BJ (cell line): ENCODE results near the gene OR52W1. TPM values are rescaled to one million over a fixed set of nuclear protein-coding genes. Genes with fewer than 3 reads are reported as not detected.

ENCODE experiments used
- CTCF ChIA-PET: fragments of 350-600 bp; formaldehyde crosslinking; extraction: SDS; loops from one replicate; lab custom pipeline; 2021; ENCODE audit warnings: antibody characterized with exemption, inconsistent platforms; lab: Yijun Ruan, JAX
- POLR2A ChIA-PET: fragments of 300-600 bp; sonication (Branson Sonifier 250); formaldehyde crosslinking; extraction: SDS; loops from one replicate; lab custom pipeline; 2021; ENCODE audit warnings: antibody characterized with exemption; lab: Charles Lee
- DNase-seq: peaks from one replicate; pipeline ENCODE4 v3.0.0-alpha.2; 2011; ENCODE audit warnings: low read depth
- H3K27me3 ChIP-seq: 2 replicates; pipeline ENCODE4 v1.6.0; 2011; ENCODE audit warnings: low read length; ENCODE audit not compliant: control insufficient read depth, insufficient read depth
- H3K36me3 ChIP-seq: 2 replicates; pipeline ENCODE4 v1.5.1; 2011; ENCODE audit warnings: low read length; ENCODE audit not compliant: control insufficient read depth, insufficient read depth
- H3K4me3 ChIP-seq: 2 replicates; pipeline ENCODE4 v1.5.1; 2011; ENCODE audit warnings: low read depth, mild to moderate bottlenecking, control low read depth, low read length
- polyA plus RNA-seq: library from polyadenylated mRNA; depleted of rRNA; stranded (reverse); fragments of >200 nt; gene quantifications from 2 replicates; pipeline ENCODE4 v1.2.3, GENCODE V29; 2011
- TF ChIP-seq, protein P1 (sequence below): IDR thresholded peaks from 2 replicates; pipeline ENCODE4 v1.5.1; 2011; ENCODE audit warnings: low read depth, mild to moderate bottlenecking, control low read depth, inconsistent platforms, low read length, moderate library complexity; ENCODE audit not compliant: insufficient read depth

OR52W1 gene
- polyA plus RNA-seq, 1 experiment: not detected

DNA sequence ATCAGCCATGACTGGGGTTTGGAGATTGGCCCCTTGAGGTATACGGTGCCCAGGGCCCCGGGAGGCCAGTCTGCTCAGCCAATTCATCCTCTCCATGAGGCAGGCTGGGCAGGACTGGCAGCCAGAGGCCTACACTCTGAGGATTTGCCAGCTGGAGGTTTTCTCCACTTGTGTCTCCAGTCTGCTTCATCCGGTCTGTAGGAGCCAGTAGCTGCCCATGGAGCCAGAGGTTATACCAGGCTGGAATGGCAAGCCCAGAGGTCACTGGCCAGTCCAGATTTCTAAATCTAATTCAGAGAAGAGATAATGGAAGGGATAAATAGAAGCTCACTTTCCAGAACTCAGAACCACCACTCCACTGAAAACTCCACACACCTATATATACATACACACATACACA lies 25.4 kb downstream of the OR52W1 start:
- CTCF ChIA-PET: interaction anchor here (1.5 to 1.8 kb wide), 2 partner anchors 27 to 138 kb away, joined by 3 to 7 read pairs; no protein-coding TSS in a partner anchor
- POLR2A ChIA-PET: no interaction called here
- TF ChIP-seq, protein P1, sequence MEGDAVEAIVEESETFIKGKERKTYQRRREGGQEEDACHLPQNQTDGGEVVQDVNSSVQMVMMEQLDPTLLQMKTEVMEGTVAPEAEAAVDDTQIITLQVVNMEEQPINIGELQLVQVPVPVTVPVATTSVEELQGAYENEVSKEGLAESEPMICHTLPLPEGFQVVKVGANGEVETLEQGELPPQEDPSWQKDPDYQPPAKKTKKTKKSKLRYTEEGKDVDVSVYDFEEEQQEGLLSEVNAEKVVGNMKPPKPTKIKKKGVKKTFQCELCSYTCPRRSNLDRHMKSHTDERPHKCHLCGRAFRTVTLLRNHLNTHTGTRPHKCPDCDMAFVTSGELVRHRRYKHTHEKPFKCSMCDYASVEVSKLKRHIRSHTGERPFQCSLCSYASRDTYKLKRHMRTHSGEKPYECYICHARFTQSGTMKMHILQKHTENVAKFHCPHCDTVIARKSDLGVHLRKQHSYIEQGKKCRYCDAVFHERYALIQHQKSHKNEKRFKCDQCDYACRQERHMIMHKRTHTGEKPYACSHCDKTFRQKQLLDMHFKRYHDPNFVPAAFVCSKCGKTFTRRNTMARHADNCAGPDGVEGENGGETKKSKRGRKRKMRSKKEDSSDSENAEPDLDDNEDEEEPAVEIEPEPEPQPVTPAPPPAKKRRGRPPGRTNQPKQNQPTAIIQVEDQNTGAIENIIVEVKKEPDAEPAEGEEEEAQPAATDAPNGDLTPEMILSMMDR: no peak

DNA sequence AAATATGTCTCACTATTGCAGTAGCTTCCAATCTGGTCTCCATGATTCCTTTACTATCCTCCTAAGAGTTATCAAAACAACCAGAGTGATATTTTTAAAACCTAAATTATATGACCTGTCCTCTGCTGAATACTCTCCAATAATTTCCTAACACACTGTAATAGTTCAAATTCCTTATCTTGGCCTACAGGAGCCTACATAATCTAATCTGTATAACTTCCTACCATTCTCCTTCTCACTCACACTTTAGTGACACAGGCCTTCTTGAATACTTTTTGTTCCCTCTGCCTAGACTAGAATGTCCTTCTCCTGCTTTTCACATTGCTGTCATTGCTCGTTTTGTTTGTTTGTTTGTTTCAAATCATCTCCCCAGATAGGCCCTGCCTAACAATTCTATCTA lies 26.0 kb downstream of the OR52W1 start:
- Histone ChIP-seq H3K36me3 (peaks cover 13% of the 10 kb centered on the region), H3K27me3 (no peaks in the 10 kb centered on the region), H3K4me3 (no peak overlapping the region)
- CTCF ChIA-PET: interaction anchor here (1.5 to 1.8 kb wide), 2 partner anchors 26 to 138 kb away, joined by 3 to 7 read pairs; no protein-coding TSS in a partner anchor
- POLR2A ChIA-PET: no interaction called here
- no peak for DNase-seq
- TF ChIP-seq, protein P1: no peak

More for the DNA sequence above, 25.4 kb downstream of the OR52W1 start:
- DNase-seq: no peak
- no peak overlapping the region for H3K4me3 ChIP-seq
- H3K27me3 ChIP-seq: no peaks in the 10 kb centered on the region
- peaks cover 13% of the 10 kb centered on the region for H3K36me3 ChIP-seq

DNA sequence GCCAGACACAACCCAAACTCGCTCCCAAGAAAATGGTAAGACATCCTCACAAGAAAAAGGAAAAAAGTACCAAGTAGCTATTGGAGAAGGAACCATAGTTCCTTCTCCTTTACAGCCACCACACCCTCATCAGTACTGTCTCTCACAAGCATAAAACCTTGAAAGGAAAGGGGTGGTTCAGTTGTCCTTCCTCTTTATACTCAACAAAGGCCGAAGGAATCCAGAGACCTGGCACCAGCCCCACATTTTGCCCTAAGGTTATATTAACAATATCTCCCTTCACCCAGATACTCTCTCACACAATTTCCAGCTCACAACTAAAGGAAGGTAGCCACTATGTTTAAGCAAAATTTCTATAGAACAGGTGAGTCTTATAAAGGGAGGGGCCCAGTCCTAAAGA lies 26.9 kb downstream of the OR52W1 start:
- CTCF ChIA-PET: interaction anchor here (1.8 kb wide), 1 partner anchor 25 kb away, joined by 7 read pairs; no protein-coding TSS in a partner anchor
- Histone ChIP-seq H3K4me3 (no peak overlapping the region), H3K27me3 (no peaks in the 10 kb centered on the region), H3K36me3 (peaks cover 13% of the 10 kb centered on the region)
- POLR2A ChIA-PET: interaction anchor here (0.6 kb wide), 1 partner anchor 15 kb away, joined by 3 read pairs; no protein-coding TSS in a partner anchor
- TF ChIP-seq, protein P1: no peak
- no peak for DNase-seq

DNA sequence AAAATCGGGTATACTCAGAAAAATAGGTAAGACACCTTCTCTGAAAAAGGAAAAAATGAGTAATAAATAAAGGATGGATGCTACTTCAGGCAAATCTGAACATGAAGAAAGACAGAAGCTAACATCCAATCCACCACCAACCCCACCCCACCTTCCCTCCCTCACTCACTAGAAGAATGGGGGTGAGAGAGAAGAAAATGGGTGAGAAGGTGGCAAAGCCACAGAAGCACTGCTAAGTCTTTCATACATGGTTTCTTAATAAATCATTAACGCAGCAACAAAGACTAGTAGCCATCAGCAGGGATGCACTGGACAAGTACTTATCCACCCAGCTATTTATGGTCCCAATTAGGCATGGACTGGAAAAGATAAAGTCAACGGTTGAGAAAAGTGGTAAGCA lies 29.5 kb downstream of the OR52W1 start:
- TF ChIP-seq, protein P1: no peak
- H3K4me3 ChIP-seq: no peak overlapping the region
- POLR2A ChIA-PET: no interaction called here
- CTCF ChIA-PET: interaction anchor here (1.3 to 2.5 kb wide), 2 partner anchors 23 to 125 kb away, joined by 3 to 7 read pairs; no protein-coding TSS in a partner anchor
- no peaks in the 10 kb centered on the region for H3K27me3 ChIP-seq
- peaks cover 7% of the 10 kb centered on the region for H3K36me3 ChIP-seq
- DNase-seq: no peak

DNA sequence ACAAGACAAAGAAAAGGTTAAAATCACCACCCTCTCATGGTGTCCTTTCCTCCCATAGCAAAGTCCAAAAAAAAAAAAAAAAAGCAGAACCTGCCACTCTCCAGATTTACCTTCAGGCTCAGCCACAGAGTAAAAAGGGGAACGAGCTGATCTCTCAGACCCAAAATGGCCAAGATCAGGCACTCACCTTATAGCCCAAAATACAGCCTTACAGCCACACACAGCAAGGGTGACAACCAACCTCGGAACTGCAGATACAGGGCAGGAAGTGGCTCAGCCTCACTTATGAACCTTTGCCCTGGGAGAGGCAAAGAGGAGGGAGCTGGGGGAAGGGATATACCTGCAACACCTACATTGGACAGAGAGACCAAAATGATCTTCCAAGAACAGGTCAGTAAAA lies 30.9 kb downstream of the OR52W1 start:
- TF ChIP-seq, protein P1: no peak
- ChIA-PET POLR2A (no interaction called here), CTCF (interaction anchor here (2.5 kb wide), 1 partner anchor 123 kb away, joined by 7 read pairs; no protein-coding TSS in a partner anchor)
- Histone ChIP-seq H3K27me3 (no peaks in the 10 kb centered on the region), H3K4me3 (no peak overlapping the region), H3K36me3 (0 out of 2 replicates have a peak, but pooled peaks cover 1% of the 10 kb centered on the region)
- DNase-seq: no peak
